Cerebellar nuclear complex (tissue), 1 donor: ENCODE results near the gene ABHD13.
"Not testable (repeated sequence)": the region's sequence is repeated elsewhere in the genome, so short reads cannot be mapped to it uniquely, and the experiment has no call there.

Experiments
- DNase-seq, 2 experiments: peaks; one replicate each; lab custom pipeline; 2025; lab: John Stamatoyannopoulos, UW

The ABHD13 gene

DNA sequence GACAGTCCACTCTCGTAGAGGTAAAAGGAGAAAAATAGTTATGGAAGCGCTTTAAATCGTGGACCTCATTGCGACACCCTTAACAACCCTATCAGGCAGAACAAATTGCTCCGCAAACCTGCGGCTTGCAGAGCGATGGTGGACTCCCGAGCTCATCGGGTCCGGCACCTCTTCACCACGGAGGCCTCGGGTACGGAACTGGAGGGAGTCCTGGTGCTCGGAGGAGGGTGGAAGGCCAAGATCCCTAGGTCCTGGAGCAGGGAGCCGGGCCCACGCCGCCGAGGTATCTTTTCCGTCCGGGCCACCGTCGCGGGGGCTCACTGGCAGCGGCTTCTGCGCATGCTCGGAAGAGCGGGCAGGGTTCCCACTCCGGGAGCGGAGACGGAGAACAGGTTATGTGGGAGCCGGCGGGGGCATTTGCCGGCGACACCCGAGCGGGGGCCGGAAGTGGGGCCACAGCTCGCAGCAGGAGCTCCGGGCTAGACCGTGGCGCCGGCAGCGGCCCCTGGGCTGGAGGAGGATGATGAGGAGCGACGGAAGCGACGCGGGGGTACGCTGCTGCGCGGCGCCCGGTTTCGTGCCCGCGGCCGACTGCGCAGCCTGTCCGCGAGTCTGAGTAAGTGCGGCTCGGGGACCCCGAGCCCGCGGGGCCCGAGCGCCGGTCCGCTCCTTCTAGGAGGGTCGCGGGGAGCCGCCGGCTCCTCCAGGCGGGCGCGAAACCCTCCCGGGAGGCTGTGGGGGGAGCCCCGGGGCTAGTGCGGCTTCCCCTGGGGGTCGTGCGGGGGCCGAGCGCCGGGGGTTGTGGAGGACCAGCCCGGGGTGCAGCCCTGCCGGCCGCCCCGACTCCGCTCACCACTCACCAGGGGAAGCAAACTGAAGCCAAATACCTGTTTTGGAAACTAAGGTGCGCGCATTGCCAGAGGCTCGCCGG is at the start of gene ABHD13:
Gene ABHD13 (plus strand): TSS at position 349 of the 931 bp plus-strand sequence. CDS start 10,827 bp downstream, outside the sequence.
- DNase-seq: peak in 1 of 2 experiments; percentile 42

DNA sequence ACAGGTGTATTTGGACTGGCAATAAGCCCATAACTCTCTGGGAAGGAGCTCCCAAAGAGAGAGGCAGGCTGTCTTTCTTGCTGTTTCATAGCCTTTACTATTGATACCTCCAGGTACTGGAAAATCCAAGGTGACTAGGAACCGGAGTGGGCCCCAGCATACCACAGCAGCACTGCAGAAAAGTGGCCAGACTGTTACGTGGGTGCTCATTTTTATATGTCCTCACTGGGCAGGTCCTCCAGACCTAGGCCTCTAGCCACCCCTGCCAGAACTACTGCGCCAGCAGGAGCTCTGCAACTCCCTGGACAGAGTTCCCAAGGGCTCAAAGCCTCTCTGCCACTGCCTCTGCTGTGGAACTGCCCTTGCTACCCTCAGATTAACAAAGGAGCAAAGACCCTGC is 49.3 kb upstream of the ABHD13 start:
- no peak for DNase-seq

DNA sequence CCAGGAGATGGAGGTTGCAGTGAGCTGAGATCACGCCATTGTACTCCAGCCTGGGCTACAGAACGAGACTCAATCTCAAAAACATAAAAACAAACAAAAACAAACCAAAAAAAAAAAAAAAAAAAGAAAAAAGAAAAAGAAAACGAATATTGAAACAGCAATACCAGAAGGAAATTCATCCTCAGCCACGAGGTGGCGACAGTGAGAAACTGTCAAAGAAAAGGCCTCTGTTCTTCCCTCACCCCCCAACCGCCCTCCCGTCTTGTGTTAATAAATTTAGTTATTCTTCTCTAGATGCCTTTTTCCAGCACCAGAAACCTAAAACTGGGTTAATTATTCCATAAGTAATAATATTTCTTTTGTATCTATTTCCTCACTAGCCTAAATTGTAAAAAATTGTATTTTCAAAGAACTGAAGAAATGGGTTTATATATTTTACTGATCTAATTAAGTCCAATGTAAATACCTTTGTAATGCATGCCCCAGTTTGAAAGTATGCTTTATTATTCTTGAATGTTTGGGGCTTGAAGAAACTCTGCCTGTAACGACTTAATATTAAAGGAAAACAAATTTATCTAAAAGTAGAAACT is 41.4 kb upstream of the ABHD13 start:
- no peak for DNase-seq

DNA sequence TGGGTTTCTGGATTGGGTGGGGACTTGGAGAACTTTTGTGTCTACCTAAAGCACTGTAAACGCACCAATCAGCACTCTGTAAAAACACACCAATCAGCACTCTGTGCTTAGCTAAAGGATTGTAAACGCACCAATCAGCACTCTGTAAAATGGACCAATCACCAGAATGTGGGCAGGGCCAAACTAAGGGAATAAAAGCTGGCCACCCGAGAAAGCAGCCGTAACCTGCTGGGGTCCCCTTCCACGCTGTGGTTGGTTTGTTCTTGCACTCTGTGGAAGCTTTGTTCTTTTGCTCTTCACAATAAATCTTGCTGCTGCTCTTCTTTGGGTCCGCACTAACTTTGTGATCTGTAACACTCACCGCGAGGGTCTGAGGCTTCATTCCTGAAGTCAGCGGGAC is 40.1 kb upstream of the ABHD13 start:
- DNase-seq: no peak

DNA sequence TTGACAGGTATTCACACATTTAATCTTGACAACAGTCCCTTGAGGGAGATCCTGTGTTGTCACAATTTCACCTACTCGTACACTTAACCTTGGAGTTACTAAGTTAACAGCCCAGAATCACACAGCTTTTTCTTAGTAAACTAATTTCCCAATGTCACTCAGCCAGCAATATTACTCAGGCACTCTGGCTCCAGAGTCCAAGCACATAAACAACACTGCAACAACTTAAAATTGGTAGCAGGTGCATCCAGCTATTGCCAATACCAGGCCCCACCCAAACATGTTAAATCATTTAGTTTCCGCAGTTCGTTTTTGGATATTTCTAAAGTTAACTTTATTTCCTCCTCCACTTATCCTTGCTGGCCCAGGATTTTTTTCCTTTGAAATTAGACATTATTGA is 35.5 kb upstream of the ABHD13 start:
- no peak for DNase-seq

DNA sequence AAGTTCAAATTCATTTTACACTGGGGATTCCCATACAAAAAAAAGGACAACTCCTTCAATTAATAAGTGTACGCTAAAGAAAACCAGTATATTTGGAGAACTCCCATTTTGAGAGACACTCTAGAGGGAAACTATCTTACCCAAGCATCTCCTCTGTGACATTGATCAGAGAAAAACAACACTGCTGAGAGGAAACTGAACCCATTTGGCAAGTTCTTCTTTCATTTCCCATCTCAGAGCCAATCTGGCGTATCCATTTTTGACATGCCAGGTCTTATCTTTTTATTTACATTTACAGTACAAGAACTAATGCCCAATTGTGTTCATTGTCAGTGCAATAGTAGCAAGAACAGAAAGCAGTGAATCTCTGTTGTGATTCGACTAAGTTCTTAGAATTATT is 33.0 kb upstream of the ABHD13 start:
- DNase-seq: no peak

DNA sequence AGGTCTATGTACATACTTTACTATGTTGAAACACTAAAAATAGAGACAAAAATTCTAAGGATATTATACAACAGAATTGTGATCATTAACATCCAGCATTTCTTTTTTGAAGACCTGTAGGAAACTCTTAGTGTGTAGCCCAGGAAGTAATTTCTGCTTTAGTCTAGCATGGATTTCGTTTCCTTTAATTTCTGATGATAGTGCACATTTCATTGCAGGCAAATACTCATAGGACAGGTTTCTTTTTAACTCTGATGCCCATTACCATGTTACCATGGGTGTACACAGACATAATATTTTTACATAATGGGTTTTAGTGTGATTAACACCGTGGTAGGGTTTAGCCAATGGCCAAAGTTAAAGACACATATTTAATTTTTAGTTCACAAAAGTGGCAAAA is 29.9 kb upstream of the ABHD13 start:
- DNase-seq: no peak

DNA sequence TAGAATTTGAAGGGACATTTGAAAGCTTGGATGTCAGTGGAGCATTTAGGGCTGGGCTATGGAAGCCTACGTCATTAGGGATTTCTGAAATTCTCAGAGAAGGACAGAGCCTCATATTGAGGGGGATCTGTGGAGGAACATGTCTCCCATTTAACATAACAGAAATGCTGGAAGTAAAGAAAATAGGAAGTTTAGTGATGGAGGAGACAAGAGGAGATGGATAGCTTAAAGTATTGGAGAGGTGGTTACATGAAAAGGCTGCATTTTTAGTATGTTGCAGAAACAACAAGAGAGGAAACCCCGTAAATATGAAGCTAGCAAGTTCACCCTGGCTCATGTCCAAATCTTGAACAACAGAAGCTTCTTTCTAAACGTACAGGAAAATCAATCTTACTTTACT is 27.3 kb upstream of the ABHD13 start:
- no peak for DNase-seq

DNA sequence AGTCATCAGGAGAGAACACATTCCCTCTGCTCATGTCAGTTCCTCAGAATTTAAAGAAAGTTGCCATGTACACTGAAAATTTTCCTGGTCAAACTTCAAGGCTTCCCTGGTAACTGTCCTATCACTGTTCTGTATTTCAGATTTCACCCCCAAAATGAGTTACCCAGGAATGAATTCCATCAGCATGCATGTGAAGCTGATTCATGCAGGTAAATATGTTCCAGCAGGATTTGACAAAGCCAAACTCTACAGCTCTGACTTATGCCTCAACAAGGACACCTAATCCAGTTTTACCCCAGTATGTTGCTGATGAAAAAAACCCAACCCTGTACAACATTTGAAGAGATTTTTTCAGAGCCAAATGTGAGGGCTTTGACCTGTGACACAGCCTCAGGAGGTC is 24.4 kb upstream of the ABHD13 start:
- no peak for DNase-seq

DNA sequence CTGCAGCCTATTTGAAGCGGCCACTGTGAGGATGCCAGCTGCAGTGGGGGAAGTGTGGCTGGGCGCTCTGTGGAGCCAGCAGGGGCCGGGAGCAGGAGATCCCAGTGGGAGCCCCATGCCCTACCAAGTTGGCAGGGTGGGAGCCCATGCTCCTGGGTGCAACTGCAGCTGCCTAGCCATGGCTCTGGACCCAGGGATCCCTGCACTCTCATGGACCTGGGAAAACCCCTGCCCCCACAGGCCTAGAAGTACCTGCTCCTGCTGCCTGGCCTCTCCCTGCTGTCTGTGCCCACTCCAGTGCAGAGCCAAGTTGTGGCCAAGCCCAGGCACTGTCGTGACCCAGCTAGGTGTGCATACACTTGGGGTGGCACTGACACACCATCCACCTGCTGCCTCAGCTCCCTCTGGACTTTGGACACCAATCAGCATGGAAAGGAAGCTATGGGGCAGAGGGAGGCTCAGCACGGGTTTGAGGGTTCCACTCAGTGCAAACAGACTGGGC is 23.7 kb upstream of the ABHD13 start:
- DNase-seq: no peak

DNA sequence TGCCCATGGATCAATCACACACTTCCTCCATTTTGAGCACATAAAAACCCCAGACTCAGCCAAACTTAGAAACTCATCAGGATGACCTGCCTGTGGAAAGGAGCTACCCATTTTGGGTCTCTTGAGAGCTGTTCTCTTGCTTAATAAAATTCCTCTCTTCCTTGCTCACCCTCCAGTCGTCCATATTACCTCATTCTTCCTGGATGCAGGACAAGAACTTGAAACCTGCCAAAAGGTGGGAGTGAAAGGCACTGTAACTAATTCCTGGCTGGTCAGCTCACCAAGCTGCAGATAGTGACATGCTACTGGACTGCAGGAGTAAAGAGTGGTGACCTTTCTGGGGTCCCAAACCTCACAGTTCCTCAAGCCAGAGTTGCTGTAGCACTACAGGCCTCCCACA is 23.0 kb upstream of the ABHD13 start:
- no peak for DNase-seq

DNA sequence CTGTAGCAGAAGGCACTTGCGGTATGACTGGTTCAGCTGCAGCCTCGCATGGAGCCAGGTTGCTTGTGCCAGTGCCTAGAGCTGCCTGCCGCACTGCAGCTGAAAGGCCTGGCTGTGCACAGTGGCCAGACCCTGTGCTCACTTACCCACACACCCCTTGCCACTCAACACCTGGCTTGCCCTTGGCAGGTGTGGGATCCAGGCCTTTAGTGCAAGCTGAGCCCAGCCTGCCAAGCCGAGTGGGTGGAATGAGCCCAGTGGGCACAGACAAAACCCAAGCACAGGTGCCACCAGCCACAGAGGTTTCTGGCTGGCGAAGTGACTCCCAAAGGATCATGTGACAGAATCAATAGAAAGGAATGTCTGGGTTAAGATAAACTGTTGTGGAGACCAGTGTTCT is 22.3 kb upstream of the ABHD13 start:
- DNase-seq: no peak

DNA sequence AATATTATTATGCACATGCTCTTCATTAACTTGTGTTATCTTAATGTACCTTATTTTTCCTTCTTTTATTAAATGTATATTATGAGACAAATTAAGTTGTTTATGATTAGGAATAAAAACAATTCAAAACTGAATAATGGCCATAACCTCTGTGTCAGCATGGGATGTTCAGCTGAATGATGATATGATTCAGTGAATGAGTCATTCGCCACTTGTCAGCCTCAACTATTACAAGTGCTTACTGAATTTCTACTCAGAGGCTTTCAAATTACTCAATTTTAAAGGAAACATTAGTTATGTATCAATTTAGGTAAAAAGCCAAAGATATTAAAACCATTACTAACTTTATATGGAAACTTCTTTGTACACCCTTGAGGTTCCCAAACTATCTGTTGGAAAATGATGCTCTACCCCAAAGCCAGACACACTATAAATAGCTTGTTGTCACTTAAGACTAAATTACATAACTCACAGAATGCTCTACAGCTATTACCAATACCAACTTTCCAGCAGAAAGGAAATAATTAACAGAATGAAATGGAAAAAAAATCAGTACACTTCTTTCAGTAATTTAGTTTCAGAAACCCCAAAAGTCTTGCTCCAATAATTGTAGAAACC is 17.3 kb upstream of the ABHD13 start:
- no peak for DNase-seq

DNA sequence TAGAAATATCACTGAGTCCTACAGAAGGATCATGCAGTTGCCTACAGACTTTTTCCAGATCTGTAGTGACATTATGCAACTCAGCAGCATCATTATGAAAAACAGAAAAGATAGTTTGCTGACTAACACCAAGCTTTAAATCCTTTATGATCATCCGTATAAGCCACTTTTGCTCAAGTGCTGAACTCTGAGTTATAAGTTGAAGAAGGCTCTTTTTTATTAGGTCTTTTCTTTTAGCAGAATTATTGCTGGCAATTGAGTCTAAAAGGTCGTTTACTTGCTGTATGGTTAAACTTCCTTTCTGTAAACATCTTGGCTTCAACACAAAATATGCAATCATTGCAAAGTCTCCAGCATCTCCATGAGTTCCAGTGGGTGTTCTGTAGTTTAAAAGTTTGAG is 7.6 kb upstream of the ABHD13 start:
- DNase-seq: no peak

DNA sequence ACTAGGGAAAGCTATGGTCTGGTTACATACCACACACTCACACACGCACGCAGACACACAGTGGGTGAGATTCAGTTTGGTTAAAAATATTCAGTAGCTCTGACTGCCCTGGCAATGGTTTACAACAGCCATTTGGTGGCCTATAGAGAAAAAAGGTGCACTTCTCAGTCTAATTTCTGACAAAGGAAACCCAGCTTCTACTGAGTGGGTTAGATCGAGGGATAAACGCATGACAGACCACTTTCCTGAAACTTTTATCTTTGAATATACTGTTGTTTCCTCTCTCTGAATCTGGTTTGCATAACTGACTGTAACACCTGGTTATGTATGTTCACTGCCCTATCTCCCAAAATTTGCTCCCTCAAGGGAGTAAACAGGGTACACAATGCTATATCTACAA is 5.3 kb upstream of the ABHD13 start:
- DNase-seq: no peak

DNA sequence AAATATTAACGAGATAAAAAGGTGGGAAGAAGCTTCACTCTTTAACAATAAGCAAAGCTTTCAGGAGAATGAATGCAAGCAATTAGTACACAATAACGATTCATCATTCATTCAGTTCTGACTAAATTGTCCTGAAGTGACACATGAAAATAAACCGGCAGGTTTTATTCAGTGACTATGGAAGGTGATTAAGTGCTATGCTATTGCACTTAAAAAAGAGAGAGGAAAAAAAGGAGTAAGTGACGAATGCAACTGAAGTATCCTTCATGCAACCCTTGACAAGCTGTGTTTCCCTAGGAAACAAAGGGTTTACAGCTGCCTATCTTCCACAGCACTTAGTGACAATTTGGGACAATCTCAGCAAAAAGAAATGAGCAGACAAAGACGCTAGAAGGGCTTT is 4.2 kb upstream of the ABHD13 start:
- no peak for DNase-seq

DNA sequence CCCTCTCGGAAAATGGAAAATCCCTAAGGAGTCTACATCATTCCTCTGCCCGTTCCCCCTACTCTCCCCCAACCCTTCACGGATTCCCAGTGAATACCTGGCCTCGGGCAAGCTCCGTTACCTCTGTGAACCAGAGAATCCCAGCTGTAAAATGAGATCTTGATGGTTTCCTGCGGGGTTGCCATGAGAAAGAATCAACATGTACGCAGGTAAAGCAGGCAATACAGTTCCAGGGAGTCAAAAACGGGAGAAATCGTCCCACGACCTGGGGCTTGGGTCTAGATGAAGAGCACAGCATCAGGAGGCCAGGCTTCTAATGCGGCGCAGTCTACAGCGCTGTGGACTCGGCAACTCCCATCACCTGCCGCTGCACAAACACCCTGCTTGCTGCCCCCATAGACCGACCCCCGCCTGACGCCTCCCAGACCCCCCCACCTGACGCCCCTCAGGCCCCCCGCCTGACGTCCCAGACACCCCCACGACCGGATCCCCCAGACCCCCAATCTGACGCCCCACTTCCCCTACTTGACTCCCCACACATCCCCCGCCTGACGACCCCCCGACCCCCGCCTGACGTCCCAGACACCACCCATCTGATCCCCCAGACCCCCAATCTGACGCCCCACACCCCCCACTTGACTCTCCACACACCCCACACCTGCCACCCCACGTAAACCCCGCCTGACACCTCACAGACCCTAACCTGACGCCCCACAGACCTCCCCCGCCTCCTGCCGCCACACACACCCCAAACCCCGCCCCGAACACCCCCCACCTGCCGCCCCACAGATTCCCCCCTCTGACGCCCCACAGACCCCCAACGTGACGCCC is 3.5 kb upstream of the ABHD13 start:
- DNase-seq: no peak

DNA sequence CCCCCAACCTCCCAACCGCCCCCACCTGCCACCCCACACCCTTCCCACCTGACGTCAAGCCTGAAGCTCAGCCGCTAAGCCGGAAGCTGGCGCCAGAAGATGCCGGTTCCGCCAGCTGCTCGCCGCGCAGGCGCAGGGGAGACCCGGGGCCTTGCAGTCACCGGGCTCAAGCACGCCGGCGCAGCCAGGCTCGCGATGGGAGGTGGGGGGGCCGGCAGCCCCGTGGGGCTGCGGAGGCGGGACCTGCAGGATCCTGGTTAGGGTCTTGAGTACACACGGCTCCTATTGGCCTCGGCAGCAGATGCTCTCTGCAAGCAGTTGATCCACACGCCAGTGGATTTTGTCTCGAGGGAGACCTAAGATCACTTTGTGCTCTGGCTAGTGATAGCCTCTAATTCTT is 2.8 kb upstream of the ABHD13 start, which contains the start of gene LIG4:
Gene LIG4 (minus strand): TSS at position 101 of the 400 bp plus-strand sequence. CDS start 4,268 bp downstream, outside the sequence.
- peak; percentile 14 to 51 for DNase-seq

DNA sequence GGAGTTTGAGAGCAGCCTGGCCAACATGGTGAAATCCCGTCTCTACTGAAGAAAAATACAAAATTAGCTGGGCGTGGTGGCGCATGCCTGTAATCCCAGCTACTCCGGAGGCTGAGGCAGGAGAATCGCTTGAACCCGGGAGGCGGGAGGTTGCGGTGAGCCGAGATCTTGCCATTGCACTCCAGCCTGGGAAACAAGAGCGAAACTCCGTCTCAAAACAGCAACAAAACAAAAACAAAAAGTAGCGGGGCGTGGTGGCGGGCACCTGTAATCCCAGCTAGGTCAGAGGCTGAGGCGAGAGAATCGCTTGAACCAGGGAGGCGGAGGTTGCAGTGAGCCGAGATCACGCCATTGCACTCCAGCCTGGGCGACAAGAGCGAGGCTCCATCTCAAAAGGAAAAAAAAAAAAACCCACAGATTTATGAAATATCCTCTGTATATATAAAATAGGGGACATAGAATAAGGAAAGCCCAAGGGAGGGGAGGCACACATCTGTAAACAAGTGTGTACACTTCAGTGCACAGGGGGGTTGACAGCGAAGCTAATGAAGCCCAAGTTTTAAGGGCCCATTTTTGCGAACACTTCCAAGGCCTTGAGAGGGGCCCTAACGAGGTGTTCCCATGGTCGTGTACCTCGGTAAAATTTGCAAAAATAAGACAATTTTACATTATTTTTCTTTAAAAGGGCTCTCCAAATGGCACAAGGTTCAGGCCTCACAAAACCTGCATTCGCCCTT is 717 bp upstream of the ABHD13 start:
- DNase-seq: not testable (repeated sequence)

DNA sequence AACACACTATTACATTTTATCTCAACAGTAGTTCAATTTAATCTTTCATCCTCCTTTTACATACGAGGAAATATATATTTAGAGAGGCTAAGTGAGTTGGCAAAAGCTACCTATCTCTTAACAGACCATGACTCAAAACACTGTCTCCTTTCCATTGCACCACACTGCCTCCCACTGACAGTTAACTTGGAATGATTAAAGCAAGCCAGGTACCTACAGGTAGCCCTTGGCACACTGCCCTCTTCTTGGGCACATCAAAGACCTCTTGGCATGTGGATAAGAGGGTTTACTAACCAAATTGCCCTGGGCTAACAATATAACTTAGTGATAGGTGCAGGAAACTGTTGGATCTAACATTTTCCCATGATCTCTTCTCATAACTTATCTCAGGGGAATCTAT is 1.8 kb downstream of the ABHD13 start:
- no peak for DNase-seq
